Spleen (tissue), 7 donors: ENCODE measurements around the gene KIF16B.

ENCODE experiments used
- CTCF ChIP-seq, 11 experiments: fragments of 200-600 bp in 7 of 11; fragments of 450-650 bp in 4 of 11; sonication (generic) in 4 of 11; IDR thresholded peaks in 8 of 11; conservative IDR thresholded peaks in 3 of 11; 1 replicate in 7 of 11; 2 replicates in 4 of 11; pipeline versions ENCODE4 v1.4.0 to v1.8.0; 2016 to 2021; ENCODE audit warnings: antibody characterized with exemption in 11 of 11, inconsistent platforms in 4 of 11, mild to moderate bottlenecking in 1 of 11
- POLR2A ChIP-seq, 3 donors: fragments of 450-650 bp; IDR thresholded peaks; one replicate each; pipeline ENCODE4 v1.5.1; 2017; ENCODE audit warnings: antibody characterized with exemption in 3 of 3, mild to moderate bottlenecking in 1 of 3
- donor health status: DM: no; HTN: no; CAD: no; lungs with moderate emphysema.
- donor health status: DM: no; HTN: no; CAD: no.
- donor health status: DM: no; HTN: no; CAD: no.

GRCh38 chr20:16440686-16441085 is 132.6 kb downstream of the KIF16B start:
- TF ChIP-seq CTCF (IDR thresholded peaks at IDR 0.05 in 8 of 11, conservative IDR thresholded peaks at IDR 0.05 in 3 of 11) (no peak), POLR2A (IDR thresholded peaks at IDR 0.05) (no peak)
